K562 (cell line): ENCODE results near the gene KIF17. TPM values are rescaled to one million over a fixed set of nuclear protein-coding genes. Genes with fewer than 3 reads are reported as not detected.

Experiments used
- ASH1L ChIP-seq: fragments of 450-650 bp; IDR thresholded peaks from 2 replicates; pipeline ENCODE4 v1.6.1; 2018; ENCODE audit warnings: borderline replicate concordance, mild to moderate bottlenecking, low read depth; ENCODE audit not compliant: partially characterized antibody
- CBX3 ChIP-seq, 2 experiments: IDR thresholded peaks; 1 replicate in 1 of 2; 2 replicates in 1 of 2; pipeline ENCODE4 v1.6.1; 2012; ENCODE audit warnings: inconsistent platforms in 2 of 2, low read length in 2 of 2, borderline replicate concordance in 1 of 2, control low read depth in 1 of 2
- CTCF ChIP-seq, 3 experiments: IDR thresholded peaks in 2 of 3; conservative IDR thresholded peaks in 1 of 3; 2 replicates each; pipeline ENCODE4 v1.5.1; 2011 to 2012; ENCODE audit warnings: low read length in 3 of 3, mild to moderate bottlenecking in 3 of 3, control low read depth in 2 of 3, improper control_type of control experiment in 1 of 3, inconsistent platforms in 1 of 3, low read depth in 1 of 3, mixed read lengths in 1 of 3, moderate library complexity in 1 of 3; ENCODE audit not compliant: insufficient read depth in 2 of 3
- E2F8 ChIP-seq: fragments of 450-650 bp; IDR thresholded peaks from 2 replicates; pipeline ENCODE4 v1.7.1; 2018; ENCODE audit warnings: mild to moderate bottlenecking, low read depth; ENCODE audit not compliant: partially characterized antibody
- HNRNPUL1 ChIP-seq: fragments of 200-400 bp; formaldehyde crosslinking; IDR thresholded peaks from 2 replicates; pipeline ENCODE4 v1.6.1; 2017; ENCODE audit warnings: low read length
- HSF4 ChIP-seq: fragments of 250-450 bp; sonication (Bioruptor Pico); IDR thresholded peaks from 2 replicates; pipeline ENCODE4 v2.1.2; 2022; ENCODE audit warnings: mild to moderate bottlenecking, moderate library complexity, borderline replicate concordance
- NBN ChIP-seq: fragments of 450-650 bp; IDR thresholded peaks from 2 replicates; pipeline ENCODE4 v1.6.1; 2016; ENCODE audit warnings: low read depth, mild to moderate bottlenecking
- NFIC ChIP-seq: fragments of 450-650 bp; IDR thresholded peaks from 2 replicates; pipeline ENCODE4 v1.6.1; 2017; ENCODE audit warnings: mild to moderate bottlenecking, inconsistent platforms
- NFRKB ChIP-seq: fragments of 450-650 bp; IDR thresholded peaks from 2 replicates; pipeline ENCODE4 v1.6.1; 2016; ENCODE audit warnings: low read depth
- POLR2AphosphoS2 ChIP-seq: IDR thresholded peaks from 2 replicates; pipeline ENCODE4 v1.6.1; 2012; ENCODE audit warnings: low read length, improper control_type of control experiment
- RAD21 ChIP-seq, 2 experiments: fragments of 250-450 bp in 1 of 2; fragments of 450-650 bp in 1 of 2; sonication (Bioruptor Pico) in 1 of 2; formaldehyde crosslinking in 1 of 2; IDR thresholded peaks in 1 of 2; conservative IDR thresholded peaks in 1 of 2; 2 replicates each; pipeline versions ENCODE4 v1.4.0 to v1.8.0; 2020 to 2022; ENCODE audit warnings: mild to moderate bottlenecking in 2 of 2, moderate library complexity in 1 of 2
- SFPQ ChIP-seq: fragments of 200-400 bp; formaldehyde crosslinking; IDR thresholded peaks from 2 replicates; pipeline ENCODE4 v1.6.1; 2017; ENCODE audit warnings: mild to moderate bottlenecking, low read depth, low read length, moderate library complexity
- SLC30A9 ChIP-seq: fragments of 250-450 bp; sonication (Bioruptor Pico); IDR thresholded peaks from 2 replicates; pipeline ENCODE4 v1.8.0; 2022; ENCODE audit warnings: mild to moderate bottlenecking, moderate library complexity
- SPI1 ChIP-seq: IDR thresholded peaks from 2 replicates; pipeline ENCODE4 v1.6.1; 2011; ENCODE audit warnings: low read depth, low read length, control low read depth, borderline replicate concordance
- SRSF7 ChIP-seq: fragments of 200-400 bp; formaldehyde crosslinking; optimal IDR thresholded peaks from 2 replicates; pipeline ENCODE3; 2017; ENCODE audit warnings: mild to moderate bottlenecking, low read depth, low read length
- ZFP1 ChIP-seq: fragments of 450-650 bp; formaldehyde crosslinking; IDR thresholded peaks from 2 replicates; pipeline ENCODE4 v1.4.0; 2020; ENCODE audit warnings: mild to moderate bottlenecking, mixed read lengths
- ZNF239 ChIP-seq: fragments of 250-450 bp; sonication (Bioruptor Pico); IDR thresholded peaks from 2 replicates; pipeline ENCODE4 v1.4.0; 2020; ENCODE audit warnings: mild to moderate bottlenecking
- ZNF586 ChIP-seq: fragments of 450-650 bp; formaldehyde crosslinking; conservative IDR thresholded peaks from 2 replicates; pipeline ENCODE4 v1.4.0; 2020; ENCODE audit warnings: mild to moderate bottlenecking, moderate library complexity
- ZNF668 ChIP-seq: fragments of 250-450 bp; sonication (Bioruptor Pico); IDR thresholded peaks from 2 replicates; pipeline ENCODE4 v1.8.0; 2022; ENCODE audit warnings: mild to moderate bottlenecking, inconsistent platforms
- polyA plus RNA-seq, 8 experiments: library from polyadenylated mRNA; depleted of rRNA in 4 of 8; stranded (reverse) in 5 of 8; unstranded in 3 of 8; fragments of >200 nt; fragmentation: Nextera tagmentation in 2 of 8; fragmentation: Illumina TruSeq in 1 of 8; extraction: Ambion mirVana in 2 of 8; extraction: Trizol in 1 of 8; gene quantifications; 2 replicates each; pipeline versions ENCODE4 v1.2.1 to v1.2.3, GENCODE V29; 2011 to 2014; ENCODE audit warnings: inconsistent platforms in 1 of 8, missing spikeins in 1 of 8
- total RNA-seq, 7 experiments: library from RNA; depleted of rRNA in 6 of 7; stranded (reverse); fragments of >200 nt in 6 of 7; fragmentation: Illumina TruSeq in 2 of 7; extraction: Trizol in 2 of 7; gene quantifications; 2 replicates each; pipeline versions ENCODE4 v1.2.1 to v1.2.3, GENCODE V29; 2011 to 2021; ENCODE audit warnings: low replicate concordance in 1 of 7
- TF ChIP-seq, protein P1 (sequence below): IDR thresholded peaks from 2 replicates; pipeline ENCODE4 v1.6.1; 2011; ENCODE audit warnings: borderline replicate concordance, low read depth, mild to moderate bottlenecking, moderate library complexity, low read length; ENCODE audit not compliant: insufficient read depth, poor library complexity, severe bottlenecking

KIF17 gene
- total and polyA plus RNA-seq, 9 of the 15 experiments (the other 6 are each of a cell fraction or from before 2014, with no cell fraction given), result 0.04 to 0.47 (median 0.18) TPM; not detected in 5

DNA sequence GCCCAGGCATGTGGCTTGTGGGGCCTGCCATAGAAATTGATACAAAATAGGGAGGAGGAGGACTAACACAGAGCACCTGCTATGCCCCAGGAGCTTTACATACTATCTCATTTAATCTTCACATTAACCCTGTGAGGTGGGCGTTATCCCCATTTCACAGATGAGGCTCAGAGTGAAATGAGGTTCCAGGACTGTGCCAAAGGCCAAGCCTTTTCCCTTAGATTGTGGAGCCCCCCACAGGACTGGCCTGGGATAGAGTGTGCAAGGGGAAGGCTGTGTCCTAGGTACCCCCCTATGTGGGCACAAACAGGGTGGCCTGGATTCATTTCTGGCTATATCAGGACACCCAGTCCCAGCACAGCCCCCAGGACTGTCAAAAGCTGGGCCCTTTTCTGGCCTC lies 54.4 kb downstream of the KIF17 start (continued):
- TF ChIP-seq E2F8 (no peak), HNRNPUL1 (no peak), NFRKB (no peak), CBX3 (IDR thresholded peaks at IDR 0.05; ENCODE audit: borderline replicate concordance in 1 of 2, low read length in 2 of 2) (no peak), SPI1 (no peak), ZNF668 (no peak), HSF4 (CRISPR knock-in tag) (no peak), SLC30A9 (CRISPR knock-in tag) (no peak), SRSF7 (no peak), ZFP1 (CRISPR knock-in tag) (no peak), ASH1L (no peak), NFIC (0 out of 2 replicates have a peak, but pooled peaks have one; percentile 6), ZNF239 (no peak), NBN (no peak), CTCF (IDR thresholded peaks at IDR 0.05 in 2 of 3, conservative IDR thresholded peaks at IDR 0.05 in 1 of 3; ENCODE audit: insufficient read depth in 2 of 3, low read depth in 1 of 3, low read length in 3 of 3) (peak; percentile 50 to 52 (median 51)), POLR2AphosphoS2 (no peak), RAD21 (CRISPR knock-in tag; conservative IDR thresholded peaks at IDR 0.05 in 1 of 2, IDR thresholded peaks at IDR 0.05 in 1 of 2) (peak in 1 of 2 experiments; percentile 58; a peak in 2 of 4 replicates), SFPQ (no peak), ZNF586 (CRISPR knock-in tag) (no peak)
- TF ChIP-seq, protein P1, sequence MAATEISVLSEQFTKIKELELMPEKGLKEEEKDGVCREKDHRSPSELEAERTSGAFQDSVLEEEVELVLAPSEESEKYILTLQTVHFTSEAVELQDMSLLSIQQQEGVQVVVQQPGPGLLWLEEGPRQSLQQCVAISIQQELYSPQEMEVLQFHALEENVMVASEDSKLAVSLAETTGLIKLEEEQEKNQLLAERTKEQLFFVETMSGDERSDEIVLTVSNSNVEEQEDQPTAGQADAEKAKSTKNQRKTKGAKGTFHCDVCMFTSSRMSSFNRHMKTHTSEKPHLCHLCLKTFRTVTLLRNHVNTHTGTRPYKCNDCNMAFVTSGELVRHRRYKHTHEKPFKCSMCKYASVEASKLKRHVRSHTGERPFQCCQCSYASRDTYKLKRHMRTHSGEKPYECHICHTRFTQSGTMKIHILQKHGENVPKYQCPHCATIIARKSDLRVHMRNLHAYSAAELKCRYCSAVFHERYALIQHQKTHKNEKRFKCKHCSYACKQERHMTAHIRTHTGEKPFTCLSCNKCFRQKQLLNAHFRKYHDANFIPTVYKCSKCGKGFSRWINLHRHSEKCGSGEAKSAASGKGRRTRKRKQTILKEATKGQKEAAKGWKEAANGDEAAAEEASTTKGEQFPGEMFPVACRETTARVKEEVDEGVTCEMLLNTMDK, result peak; percentile 72
